ENCODE data around the gene TDRD6. TPM values are rescaled to one million over a fixed set of nuclear protein-coding genes. Genes with fewer than 3 reads are reported as not detected.
"Not testable (repeated sequence)": the region's sequence is repeated elsewhere in the genome, so short reads cannot be mapped to it uniquely, and the experiment has no call there.

TDRD6 gene
- total RNA-seq, 1 donor from 2014 or later, result 1.4 TPM

DNA sequence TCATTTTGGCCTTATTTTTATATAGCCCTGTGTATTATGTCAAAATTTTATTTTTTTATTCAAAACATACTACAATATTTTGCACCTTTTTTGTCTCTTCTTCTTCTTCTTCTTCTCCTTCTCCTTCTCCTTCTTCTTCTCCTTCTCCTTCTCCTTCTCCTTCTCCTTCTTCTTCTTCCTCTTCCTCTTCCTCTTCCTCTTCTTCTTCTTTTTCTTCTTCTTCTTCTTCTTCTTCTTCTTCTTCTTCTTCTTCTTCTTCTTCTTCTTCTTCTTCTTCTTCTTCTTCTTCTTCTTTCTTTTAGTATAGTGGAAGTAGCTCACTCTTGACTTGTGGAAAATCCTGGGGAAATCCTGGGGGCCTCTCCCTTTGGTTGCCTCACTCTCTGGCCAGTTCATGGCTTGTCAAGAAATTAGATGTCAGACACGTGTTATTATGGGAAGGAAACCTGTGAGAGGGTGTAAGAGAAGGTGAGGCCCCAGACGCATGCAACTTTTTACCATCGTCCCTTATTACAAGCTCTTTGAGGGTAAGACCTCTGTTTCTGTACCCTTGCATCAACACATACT is 56.6 kb downstream of the TDRD6 start:
- DNase-seq, result not testable (repeated sequence)

DNA sequence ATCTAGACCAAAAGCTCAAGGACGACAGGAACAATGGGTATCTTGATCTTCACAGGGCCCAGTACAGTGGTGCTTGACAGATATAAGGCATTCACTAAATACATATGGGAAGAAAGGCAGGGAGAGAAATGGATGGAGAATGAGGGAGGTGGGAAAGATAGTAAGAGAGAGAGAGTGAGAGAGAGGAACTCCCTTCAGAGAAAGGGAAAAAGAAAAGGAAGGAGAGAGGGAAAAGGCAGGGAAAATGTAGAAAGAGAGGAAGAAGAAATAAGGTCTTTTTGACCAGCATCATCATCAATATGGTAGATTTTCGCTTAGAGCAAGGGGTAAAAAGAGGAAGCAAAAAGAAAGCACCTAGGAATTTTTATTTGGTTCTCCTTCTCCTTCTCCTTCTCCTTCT is 58.3 kb downstream of the TDRD6 start:
- no peak for DNase-seq

DNA sequence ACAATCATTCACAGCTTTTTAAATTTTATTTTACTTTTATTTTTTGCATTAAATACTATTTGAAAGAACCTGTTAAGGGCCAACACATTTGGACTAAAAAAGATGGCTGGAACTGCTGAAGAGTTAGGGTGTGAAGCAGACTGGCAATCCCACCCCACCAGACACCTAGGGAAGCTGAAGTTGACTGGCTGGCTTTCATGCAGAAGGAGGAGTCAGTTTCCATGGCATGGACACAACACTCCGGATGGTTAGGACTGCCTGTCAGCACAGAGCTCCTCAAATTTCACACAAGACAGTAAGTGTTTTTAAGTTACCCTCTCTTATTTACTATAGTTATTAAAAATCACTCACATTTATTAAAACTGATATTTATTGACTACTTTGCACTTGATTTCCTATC is 59.0 kb downstream of the TDRD6 start, which contains the start of gene ANKRD66:
Gene ANKRD66 (plus strand): TSS at position 238 of the 400 bp plus-strand sequence. CDS start 5,016 bp downstream, outside the sequence.
- DNase-seq, result peak; percentile 38

DNA sequence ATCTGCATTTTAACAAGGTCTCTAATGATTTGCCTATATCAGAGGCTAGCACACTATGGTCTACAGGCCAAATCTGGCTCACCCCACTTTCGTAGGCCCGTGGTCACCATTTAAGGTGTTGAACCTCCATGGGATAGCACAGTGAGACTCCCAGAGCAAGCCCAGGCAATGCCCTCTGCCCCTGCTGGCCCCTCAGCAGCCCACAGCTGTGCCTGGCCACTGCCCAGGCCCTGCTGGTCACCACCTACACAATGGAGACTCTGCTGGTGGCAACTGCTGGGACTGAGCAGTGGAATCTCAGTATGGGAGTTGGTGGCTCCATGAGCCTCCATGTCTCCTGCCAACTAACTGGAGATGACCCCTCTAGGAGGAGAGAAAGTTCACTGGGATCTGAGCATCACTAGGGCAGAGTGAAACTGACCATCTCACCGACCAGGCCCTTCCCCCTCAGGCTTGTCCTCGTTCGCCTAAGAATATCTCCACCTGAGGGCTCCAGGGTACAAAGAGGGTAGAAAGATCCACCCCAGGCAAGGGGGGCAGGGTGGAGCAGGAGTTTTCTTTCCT is 61.3 kb downstream of the TDRD6 start:
- no peak for DNase-seq

DNA sequence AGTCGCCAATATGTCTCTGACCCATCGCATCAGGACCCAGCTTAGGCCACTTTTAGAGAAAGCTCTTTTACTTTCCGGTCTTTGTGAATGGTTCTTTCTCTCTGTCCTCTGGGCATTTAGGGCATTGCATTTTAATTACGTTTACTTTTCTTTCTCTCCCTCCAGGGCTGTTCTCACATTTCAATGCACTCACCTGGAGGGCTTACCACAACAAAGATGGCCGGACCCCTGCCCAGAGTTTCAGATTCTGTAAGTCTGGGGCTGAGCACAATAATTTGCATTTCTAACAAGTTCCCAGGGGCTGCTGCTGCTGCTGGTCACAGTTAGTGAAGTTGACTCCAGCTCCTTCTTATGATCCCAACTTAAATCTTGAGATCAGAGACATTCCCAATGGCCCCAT is 62.0 kb downstream of the TDRD6 start:
- DNase-seq, result no peak

DNA sequence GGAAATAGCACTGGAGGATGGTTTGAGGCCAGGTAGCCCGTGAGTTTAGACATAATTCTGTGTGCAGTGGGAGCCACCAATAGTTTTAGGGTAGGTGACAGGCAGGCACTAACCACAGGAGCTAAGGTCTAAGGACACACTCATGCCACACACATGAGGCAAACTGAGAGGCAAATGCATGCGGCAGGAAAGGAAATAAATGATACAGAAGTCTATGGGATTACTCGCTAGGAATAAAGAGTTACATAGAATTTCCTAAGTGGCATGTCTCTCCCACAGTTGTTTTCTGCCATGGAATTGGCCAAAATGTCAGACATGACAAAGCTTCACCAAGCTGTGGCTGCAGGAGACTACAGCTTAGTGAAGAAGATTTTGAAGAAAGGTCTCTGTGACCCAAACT is 64.0 kb downstream of the TDRD6 start:
- DNase-seq, result no peak

Other genes starting within 250 kb of the TDRD6 start
- gene RCAN2, start 196.4 kb upstream of the TDRD6 start, total RNA-seq, result 10.8 TPM
- gene CYP39A1, start 35.1 kb upstream of the TDRD6 start, total RNA-seq, result 13.5 TPM
- gene SLC25A27, start 34.9 kb upstream of the TDRD6 start, total RNA-seq, result 20.1 TPM
- 0.82 TPM for gene PLA2G7, start 47.5 kb downstream of the TDRD6 start, total RNA-seq
- 0.31 TPM for gene ANKRD66, start 59.0 kb downstream of the TDRD6 start, total RNA-seq
- not detected for gene MEP1A, start 105.5 kb downstream of the TDRD6 start, total RNA-seq
- gene ADGRF5, start 234.1 kb downstream of the TDRD6 start, total RNA-seq, result 39.9 TPM

Measured in tongue (tissue), 2 donors.